ENCODE results near the gene MPRIP. TPM values are rescaled to one million over a fixed set of nuclear protein-coding genes. Genes with fewer than 3 reads are reported as not detected.
A peak's percentile ranks its signal among the peaks of the same experiment; 100 is the strongest.
"Not testable (repeated sequence)": the region's sequence is repeated elsewhere in the genome, so short reads cannot be mapped to it uniquely, and the experiment has no call there.

MPRIP gene
- total RNA-seq, 1 donor from 2014 or later: 86.3 TPM

- no peak for DNase-seq (ENCODE audit: low read depth in 2 of 2)
Measured at GRCh38 chr17:17125136-17126084, 83.2 kb downstream of the MPRIP start.

DNA sequence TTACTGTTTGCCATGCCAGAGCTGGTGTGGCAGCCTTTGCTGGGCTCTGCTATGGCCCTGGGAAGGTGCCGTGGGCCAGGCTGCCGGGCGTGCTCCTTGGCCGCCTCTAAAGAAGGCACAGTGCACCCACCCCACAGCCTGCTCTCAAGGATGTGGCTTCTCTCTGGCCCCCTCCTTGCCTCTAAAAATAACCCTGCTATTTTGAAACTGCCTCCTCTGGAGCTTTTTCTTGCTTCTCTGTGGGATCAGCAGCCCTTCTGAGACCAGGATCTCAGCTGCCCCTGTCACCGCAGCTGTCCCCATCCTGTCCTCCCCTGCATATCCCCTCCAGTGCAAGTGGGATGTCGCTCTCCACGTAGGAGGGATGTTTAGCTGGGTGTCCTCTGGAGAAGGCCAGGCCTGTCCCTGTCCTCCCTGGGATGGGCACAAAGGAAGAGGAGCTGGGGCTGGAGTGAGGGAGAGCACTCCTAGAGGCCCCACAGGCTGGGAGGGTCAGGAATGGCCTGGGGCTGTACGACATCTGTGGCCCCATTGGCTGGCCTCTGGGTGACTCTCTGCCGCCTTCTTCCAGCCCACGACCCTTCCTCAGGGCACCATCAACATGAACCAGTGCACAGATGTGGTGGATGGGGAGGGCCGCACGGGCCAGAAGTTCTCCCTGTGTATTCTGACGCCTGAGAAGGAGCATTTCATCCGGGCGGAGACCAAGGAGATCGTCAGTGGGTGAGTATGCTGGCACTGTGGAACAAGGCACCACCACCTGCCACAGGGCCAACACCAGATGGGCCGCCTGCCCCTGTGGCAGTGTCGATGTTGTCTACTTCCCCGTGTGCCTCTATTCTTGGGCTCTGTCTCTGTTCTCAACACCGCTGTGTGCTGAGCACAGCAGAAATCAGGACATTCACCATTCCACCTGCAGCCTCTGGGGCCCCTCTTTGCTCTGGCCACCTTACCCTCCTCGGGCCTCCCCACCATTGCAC lies 84.2 kb downstream of the MPRIP start:
- DNase-seq (ENCODE audit: low read depth in 2 of 2): no peak

DNA sequence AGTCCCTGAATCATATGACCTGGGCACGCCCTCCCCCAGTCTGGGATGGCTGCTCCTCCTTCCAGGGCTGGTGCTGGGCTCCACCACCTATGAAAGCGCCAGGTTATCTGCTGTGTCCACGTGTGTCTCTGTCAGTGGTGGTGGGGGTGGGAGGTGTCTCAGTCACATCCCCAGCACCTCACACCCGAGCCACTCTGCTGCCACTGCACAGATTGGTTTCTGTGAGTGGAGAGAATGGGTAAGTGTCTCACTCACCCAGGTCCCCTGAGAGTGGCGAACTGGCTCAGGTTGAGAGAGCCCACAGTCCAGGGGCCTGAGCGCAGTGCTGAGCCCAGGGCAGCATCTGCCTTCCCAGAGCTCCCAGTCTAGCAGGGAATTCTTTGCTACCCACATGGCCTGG lies 84.9 kb downstream of the MPRIP start:
- no peak for DNase-seq (ENCODE audit: low read depth in 2 of 2)

GRCh38 chr17:17127730-17128291 lies 85.6 kb downstream of the MPRIP start:
- DNase-seq (ENCODE audit: low read depth in 2 of 2): no peak

DNA sequence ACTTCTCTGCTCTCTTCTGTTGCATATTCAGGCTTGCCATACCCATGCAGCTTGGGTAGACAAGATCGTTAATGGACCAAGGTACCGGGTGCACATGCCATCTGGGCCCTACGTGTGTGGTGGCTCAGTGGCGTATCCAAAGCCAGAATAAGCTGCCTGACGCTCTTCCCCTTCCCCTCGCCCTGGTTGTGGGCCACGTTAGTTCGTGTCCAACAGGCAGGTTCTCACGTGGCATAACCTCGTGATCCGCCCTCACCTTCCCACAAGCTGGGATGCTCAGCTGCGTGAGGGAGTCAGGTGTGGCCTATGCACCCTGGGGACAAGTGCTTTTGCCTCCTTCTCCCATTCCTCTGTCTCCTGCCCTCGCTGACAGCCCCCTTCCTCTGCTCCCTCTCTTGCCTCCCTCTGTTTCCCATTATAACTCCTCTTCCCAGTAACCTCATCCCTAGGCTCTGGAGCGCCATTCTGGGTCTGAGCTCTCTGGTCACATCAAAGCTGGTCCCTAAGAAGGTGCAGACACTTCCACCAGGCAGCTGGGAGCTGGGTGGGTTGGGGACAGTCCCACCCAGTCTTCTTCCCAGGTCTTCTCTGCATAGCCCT lies 86.3 kb downstream of the MPRIP start:
- no peak for DNase-seq (ENCODE audit: low read depth in 2 of 2)

DNA sequence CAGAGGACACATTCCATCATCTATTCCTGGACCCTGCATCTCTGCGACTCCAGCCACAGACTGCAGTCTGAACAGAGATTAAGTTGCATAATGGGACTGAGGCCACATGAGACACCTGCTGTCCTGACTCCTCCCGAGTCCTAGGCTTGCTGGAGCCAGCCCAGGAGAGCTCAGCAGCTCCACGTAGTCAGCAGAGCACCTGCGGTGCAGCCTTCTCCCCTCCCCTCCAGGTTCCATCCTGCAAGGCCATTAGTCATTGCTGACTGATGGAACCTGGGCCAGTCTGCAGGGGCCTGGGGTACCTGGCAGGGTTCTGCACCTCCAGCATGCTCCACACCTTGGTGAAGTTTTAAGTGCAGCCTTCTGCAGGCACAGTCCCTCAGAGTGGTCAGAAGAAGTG lies 87.2 kb downstream of the MPRIP start:
- no peak for DNase-seq (ENCODE audit: low read depth in 2 of 2)

DNA sequence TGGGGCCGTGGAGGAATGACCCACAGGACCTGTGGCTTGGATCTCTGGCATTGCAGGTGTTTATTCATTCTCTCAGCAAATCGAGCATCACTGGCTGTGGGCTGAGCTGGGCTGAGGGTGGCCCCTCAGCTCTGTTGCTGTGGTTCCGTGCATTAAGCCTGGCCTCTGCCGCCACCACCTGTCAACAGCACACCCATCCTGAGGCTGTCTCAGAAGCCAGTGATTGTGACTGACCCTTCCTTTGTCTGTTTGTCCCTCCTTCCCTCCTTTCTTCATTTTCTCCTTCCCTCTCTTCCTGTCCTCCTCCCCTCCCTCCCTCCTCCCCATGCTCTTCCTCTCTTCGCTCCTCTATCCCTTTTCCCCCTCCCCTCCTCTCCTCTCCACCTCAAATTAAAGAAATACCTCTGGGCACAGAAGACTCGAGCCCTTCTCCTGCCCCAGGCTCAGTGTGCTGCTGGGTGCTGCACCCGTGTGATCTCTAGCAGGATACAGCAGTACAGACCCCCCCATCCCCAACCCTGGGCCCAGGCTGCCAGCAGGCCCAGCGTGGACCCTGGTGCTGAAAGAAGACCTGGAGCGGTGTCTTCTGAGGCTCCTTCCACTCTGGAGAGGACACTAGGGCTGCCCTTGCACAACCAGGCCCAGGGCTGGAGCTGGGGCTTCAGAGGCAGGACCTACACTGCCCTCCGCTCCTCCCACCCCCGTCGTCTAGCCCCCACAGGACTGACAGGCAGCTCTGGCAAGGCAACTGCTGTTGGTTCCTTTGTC lies 88.0 kb downstream of the MPRIP start:
- DNase-seq (ENCODE audit: low read depth in 2 of 2): no peak

DNA sequence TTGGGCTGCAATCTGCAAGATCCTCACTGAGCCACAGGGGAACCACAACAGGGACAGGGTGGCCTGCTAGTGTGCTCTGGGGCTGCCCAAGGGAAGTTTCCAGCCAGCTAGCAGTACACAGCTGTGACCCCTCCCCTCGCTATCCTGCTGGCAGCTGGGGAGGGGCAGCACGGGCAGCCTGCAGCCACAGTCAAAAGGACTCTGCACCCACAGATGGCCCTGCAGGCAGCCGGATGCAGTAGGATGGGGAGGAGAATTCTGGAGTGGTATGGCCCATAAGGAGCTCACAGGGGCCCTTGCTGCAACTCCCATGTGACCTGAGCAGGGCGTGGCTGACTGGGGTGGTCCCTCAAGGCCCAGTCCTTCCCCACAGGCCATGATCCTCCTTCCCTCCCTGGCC lies 89.6 kb downstream of the MPRIP start:
- DNase-seq (ENCODE audit: low read depth in 2 of 2): no peak

- no peak for DNase-seq (ENCODE audit: low read depth in 2 of 2)
Measured at GRCh38 chr17:17132746-17133145, 90.5 kb downstream of the MPRIP start.

GRCh38 chr17:17134051-17134956 lies 92.0 kb downstream of the MPRIP start:
- no peak for DNase-seq (ENCODE audit: low read depth in 2 of 2)

DNA sequence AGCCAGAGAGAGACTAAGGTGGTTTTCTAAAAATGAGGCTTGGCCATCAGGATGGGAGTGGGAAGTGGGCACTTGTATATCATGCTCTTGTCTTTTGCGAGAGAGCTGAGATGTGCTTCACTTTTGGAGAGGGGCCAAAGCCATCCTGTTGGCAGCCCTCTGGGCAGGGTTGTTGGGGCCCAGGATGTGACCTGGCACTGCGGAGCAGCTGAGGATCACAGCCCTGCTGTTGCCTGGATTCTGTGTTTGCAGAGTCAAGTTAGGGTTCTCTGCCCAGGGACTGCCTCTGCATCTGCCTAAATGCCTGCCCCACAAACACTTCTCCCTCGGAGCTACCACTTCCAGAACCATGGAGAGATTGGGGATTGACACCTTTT lies 92.7 kb downstream of the MPRIP start:
- no peak for DNase-seq (ENCODE audit: low read depth in 2 of 2)

GRCh38 chr17:17136221-17136620 lies 94.0 kb downstream of the MPRIP start:
- not testable (repeated sequence) for DNase-seq (ENCODE audit: low read depth in 2 of 2)

DNA sequence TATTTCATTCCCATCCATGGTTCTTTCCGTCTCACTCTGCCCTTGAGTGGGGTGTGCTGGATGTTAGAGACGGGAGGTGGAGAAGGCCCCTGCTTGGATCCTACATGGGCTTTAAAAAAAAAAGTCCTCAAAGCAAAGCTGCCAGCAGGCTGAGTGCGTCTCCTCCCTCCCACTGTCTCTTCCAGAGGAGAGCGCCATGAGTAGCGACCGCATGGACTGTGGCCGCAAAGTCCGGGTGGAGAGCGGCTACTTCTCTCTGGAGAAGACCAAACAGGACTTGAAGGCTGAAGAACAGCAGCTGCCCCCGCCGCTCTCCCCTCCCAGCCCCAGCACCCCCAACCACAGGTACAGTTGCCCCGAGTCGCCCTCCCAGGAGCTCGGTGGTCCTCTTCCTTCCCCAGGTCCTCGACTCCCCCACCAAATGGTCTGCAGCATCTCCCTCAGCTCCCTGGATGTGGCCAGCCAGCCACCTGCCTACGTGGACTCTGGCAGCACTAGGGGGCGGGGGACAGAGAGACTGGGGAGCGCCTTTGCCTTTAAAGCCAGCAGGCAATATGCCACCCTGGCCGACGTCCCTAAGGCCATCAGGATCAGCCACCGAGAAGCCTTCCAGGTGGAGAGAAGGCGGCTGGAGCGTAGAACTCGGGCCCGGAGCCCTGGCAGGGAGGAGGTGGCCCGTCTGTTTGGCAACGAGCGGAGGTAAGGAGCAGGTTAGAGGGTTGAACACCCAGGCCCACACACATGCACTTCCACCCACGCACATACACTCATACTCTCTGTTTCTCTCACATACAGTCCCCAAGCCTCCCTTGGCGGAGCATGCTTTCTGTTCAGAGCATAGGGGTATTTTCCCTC lies 95.7 kb downstream of the MPRIP start:
- no peak for DNase-seq (ENCODE audit: low read depth in 2 of 2)

- DNase-seq (ENCODE audit: low read depth in 2 of 2): no peak
Measured at GRCh38 chr17:17139972-17140589, 97.8 kb downstream of the MPRIP start.

DNA sequence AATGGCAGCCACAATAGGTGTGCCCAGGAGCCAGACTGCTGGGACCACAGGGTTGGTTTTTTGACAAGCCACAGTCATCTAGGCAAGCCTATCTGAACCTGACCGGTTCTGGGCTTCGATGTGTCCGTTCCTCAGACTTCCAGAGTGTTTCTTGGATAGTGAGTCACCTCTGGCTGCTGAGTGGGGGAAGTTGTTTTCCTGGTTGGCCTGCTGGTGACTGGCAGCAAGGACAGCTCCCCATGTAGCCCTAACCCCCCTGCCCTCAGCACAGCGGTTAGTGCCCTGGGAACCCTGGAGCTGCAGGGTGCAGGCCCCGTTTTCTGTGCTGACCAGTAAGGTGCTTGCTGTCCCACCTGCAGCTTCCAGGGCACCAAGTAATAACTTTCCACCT lies 98.3 kb downstream of the MPRIP start:
- peak in 1 of 2 donors; percentile 80 for DNase-seq (ENCODE audit: low read depth in 2 of 2)

GRCh38 chr17:17141279-17141678 lies 99.0 kb downstream of the MPRIP start:
- DNase-seq (ENCODE audit: low read depth in 2 of 2): peak in 1 of 2 donors; percentile 11

GRCh38 chr17:17141860-17142552 lies 99.7 kb downstream of the MPRIP start:
- DNase-seq (ENCODE audit: low read depth in 2 of 2): peak in 1 of 2 donors; percentile 64

- DNase-seq (ENCODE audit: low read depth in 2 of 2): no peak
Measured at GRCh38 chr17:17142556-17142955, 100.3 kb downstream of the MPRIP start.

Measured in dermis microvascular lymphatic vessel endothelial cell (primary cell).